Duodenal mucosa (tissue), 2 donors: Measurements from ENCODE around the gene SP2.
A peak's percentile ranks its signal among the peaks of the same experiment; 100 is the strongest.

Experiments used
- H3K27ac ChIP-seq: one replicate; pipeline ENCODE4 v1.7.0; 2013; ENCODE audit warnings: low read depth, low read length
- H3K27me3 ChIP-seq, 2 donors: one replicate each; pipeline ENCODE4 v1.7.0; 2013; ENCODE audit warnings: low read length in 2 of 2, control low read depth in 1 of 2; ENCODE audit not compliant: insufficient read depth in 2 of 2, control insufficient read depth in 1 of 2
- H3K36me3 ChIP-seq, 2 donors: one replicate each; pipeline ENCODE4 v1.7.0; 2013; ENCODE audit warnings: low read length in 2 of 2, control low read depth in 1 of 2; ENCODE audit not compliant: insufficient read depth in 2 of 2, control insufficient read depth in 1 of 2
- H3K4me1 ChIP-seq, 2 donors: one replicate each; pipeline ENCODE4 v1.7.0; 2013; ENCODE audit warnings: low read length in 2 of 2, control low read depth in 1 of 2; ENCODE audit not compliant: insufficient read depth in 2 of 2, control insufficient read depth in 1 of 2
- H3K4me3 ChIP-seq, 2 donors: one replicate each; pipeline ENCODE4 v1.7.0; 2013; ENCODE audit warnings: low read length in 2 of 2, low read depth in 1 of 2
- H3K9ac ChIP-seq, 2 donors: one replicate each; pipeline ENCODE4 v1.7.0; 2013; ENCODE audit warnings: low read length in 2 of 2, low read depth in 1 of 2
- H3K9me3 ChIP-seq, 2 donors: one replicate each; pipeline ENCODE4 v1.7.0; 2013; ENCODE audit warnings: low read length in 2 of 2, control low read depth in 1 of 2; ENCODE audit not compliant: control insufficient read depth in 1 of 2

The SP2 gene

DNA sequence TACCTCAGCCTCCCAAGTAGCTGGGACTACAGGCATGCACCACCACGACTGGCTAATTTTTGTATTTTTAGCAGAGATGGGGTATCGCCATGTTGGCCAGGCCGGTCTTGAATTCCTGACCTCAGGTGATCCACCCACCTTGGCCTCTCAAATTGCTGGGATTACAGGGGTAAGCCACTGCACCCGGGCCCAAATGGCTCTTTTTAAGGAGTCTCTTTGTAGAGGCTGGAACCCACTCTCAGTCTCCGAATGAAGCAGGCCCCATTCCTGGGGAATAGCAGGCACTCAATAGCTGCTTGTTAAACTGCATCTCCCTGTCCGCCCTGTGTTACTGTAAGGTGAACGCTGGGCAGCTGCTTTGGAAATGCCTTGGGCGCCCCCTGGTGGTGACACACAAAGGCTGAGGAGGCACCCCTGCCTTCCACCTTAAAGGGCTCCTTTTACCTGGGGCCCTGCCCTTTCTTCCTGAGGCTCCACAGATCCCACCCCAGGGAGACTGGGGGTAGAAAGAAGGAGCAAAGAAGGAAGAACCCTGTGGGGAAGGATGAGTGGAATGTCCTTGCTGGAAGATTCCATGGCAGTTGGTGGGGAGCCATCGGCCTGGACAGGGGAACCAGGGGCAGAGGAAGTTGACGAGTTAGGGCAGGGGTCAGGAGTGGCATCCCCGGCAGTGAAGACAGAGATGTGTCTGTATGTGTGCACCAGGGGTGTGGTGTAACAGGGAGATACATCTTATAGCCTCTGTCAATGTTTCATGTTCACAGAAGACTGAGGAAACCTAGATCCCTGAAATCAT lies 6.1 kb upstream of the SP2 start:
- Histone ChIP-seq H3K27ac (no peak overlapping the region), H3K4me3 (no peak overlapping the region), H3K9me3 (no peaks in the 10 kb centered on the region), H3K9ac (no peak overlapping the region), H3K4me1 (peaks cover 18 to 19% of the 10 kb centered on the region in 2 donors), H3K36me3 (no peaks in the 10 kb centered on the region), H3K27me3 (no peaks in the 10 kb centered on the region)

- Histone ChIP-seq H3K36me3 (no peaks in the 10 kb centered on the region), H3K27me3 (no peaks in the 10 kb centered on the region), H3K4me1 (peaks cover 8 to 10% of the 10 kb centered on the region in 2 donors), H3K4me3 (no peak overlapping the region), H3K27ac (no peak overlapping the region), H3K9ac (no peak overlapping the region), H3K9me3 (no peaks in the 10 kb centered on the region)
Measured at GRCh38 chr17:47891545-47892088, 4.4 kb upstream of the SP2 start.

- no peaks in the 10 kb centered on the region for H3K9me3 ChIP-seq
- peak overlapping the region; percentile 80 for H3K27ac ChIP-seq
- peak overlapping the region; percentile 83 for H3K4me3 ChIP-seq
- peak overlapping the region; percentile 88 to 89 for H3K9ac ChIP-seq
- peaks cover 0 to 12% of the 10 kb centered on the region in 2 donors for H3K36me3 ChIP-seq
- H3K27me3 ChIP-seq = no peaks in the 10 kb centered on the region
- H3K4me1 ChIP-seq = peaks cover 19 to 20% of the 10 kb centered on the region in 2 donors
Measured at GRCh38 chr17:47894498-47895346, 1.3 kb upstream of the SP2 start.

DNA sequence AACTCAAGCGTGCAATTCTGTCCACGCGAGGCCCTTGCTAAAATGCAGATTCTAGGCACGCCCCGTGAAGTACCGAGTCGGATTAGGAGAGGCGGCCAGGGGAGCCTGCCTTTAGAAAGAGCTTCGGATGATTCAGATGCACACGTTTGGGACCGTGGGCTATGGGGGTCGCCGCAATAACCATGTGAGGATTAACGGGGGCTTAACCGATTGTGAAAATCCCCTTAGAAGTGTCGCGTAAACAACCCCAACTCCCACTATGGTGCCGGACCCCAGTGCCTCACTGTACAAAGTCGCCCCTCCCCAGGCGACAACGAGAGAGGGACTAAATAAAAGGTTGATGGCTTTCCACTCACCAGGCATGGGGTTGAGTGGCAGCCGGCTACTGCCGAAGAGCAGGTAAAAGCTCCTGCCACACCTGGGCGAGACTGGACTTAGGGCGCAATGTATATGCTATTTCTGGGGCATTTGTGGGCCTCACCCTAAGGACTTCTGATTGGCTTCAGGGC lies 635 bp upstream of the SP2 start:
- no peaks in the 10 kb centered on the region for H3K27me3 ChIP-seq
- H3K4me1 ChIP-seq = peaks cover 19 to 20% of the 10 kb centered on the region in 2 donors
- H3K9me3 ChIP-seq = no peaks in the 10 kb centered on the region
- peak overlapping the region; percentile 80 for H3K27ac ChIP-seq
- peak overlapping the region; percentile 88 to 89 for H3K9ac ChIP-seq
- H3K36me3 ChIP-seq = peaks cover 0 to 13% of the 10 kb centered on the region in 2 donors
- peak overlapping the region; percentile 83 for H3K4me3 ChIP-seq

DNA sequence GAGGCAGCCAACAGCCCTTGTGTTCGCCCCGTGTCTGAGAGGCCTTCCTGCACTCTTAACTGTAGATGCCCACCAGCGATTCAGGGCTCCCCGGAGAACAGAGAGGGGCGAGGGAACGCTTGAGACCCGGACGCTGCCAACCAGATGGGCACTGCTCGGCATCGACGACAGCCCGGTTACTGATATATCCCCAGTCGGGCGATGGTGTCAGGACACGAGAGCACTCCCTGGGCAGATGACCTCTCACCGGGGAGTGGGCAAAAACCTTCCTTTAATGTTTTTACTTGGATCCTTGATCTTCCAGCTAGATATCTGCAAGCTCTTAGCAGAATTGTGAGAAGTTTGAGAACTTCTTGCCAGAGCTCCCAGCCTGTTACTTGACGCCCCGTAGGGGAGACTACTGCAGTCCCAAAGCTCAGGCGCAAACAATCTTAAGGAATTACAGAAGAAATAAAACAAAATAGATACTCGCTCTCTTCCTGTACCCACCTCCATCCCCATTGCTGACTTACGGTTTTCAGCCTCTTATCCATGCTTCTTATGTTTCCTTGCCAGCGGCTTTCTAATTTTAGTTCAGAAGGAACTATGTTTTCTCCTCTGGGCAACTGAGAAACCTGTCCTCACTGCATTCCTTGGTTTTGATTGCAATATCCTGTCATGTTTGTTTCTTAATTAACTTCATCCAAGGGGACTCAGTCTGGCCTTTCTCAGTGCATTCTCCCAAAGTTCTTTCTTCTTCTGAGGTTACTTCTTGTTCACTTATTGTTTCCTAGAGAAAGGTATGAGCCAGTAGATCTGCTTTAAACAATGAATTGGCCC lies 845 bp downstream of the SP2 start:
- H3K4me3 ChIP-seq = peak overlapping the region; percentile 93 to 95
- no peaks in the 10 kb centered on the region for H3K27me3 ChIP-seq
- peaks cover 0 to 13% of the 10 kb centered on the region in 2 donors for H3K36me3 ChIP-seq
- H3K4me1 ChIP-seq = peaks cover 19 to 20% of the 10 kb centered on the region in 2 donors
- H3K9me3 ChIP-seq = no peaks in the 10 kb centered on the region
- H3K9ac ChIP-seq = peak overlapping the region; percentile 95 to 98
- H3K27ac ChIP-seq = peak overlapping the region; percentile 91

DNA sequence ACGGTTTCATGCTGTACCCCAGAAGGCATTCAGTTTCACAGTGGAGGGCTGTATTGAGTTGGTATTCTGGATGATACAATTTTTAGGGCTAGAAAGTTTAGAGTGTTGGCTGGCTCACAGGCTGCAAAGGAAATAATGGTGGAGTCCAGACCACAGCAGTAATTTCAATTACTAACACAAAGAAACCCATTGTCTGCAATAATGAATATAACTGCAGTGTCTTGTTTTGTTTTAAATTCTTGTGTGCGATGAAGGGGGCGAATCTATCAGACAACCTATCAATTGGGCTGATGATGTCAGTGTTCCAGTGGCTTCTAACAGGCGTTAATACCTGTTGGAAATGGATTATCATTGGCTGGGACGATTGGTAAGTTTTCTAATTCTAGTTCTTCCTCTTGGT lies 1.5 kb downstream of the SP2 start:
- H3K4me3 ChIP-seq = peak overlapping the region; percentile 93 to 95
- H3K9me3 ChIP-seq = no peaks in the 10 kb centered on the region
- no peak overlapping the region for H3K27ac ChIP-seq
- H3K27me3 ChIP-seq = no peaks in the 10 kb centered on the region
- H3K9ac ChIP-seq = peak overlapping the region in 1 of 2 donors; percentile 95
- H3K4me1 ChIP-seq = peaks cover 19 to 20% of the 10 kb centered on the region in 2 donors
- peaks cover 0 to 13% of the 10 kb centered on the region in 2 donors for H3K36me3 ChIP-seq

GRCh38 chr17:47898241-47898640 lies 2.2 kb downstream of the SP2 start:
- Histone ChIP-seq H3K9ac (no peak overlapping the region), H3K4me1 (peaks cover 19 to 20% of the 10 kb centered on the region in 2 donors), H3K36me3 (peaks cover 0 to 13% of the 10 kb centered on the region in 2 donors), H3K4me3 (no peak overlapping the region), H3K9me3 (no peaks in the 10 kb centered on the region), H3K27me3 (no peaks in the 10 kb centered on the region), H3K27ac (no peak overlapping the region)

- no peak overlapping the region for H3K27ac ChIP-seq
- peaks cover 0 to 13% of the 10 kb centered on the region in 2 donors for H3K36me3 ChIP-seq
- no peak overlapping the region for H3K4me3 ChIP-seq
- H3K9ac ChIP-seq = no peak overlapping the region
- H3K4me1 ChIP-seq = peaks cover 15 to 19% of the 10 kb centered on the region in 2 donors
- no peaks in the 10 kb centered on the region for H3K9me3 ChIP-seq
- H3K27me3 ChIP-seq = no peaks in the 10 kb centered on the region
Measured at GRCh38 chr17:47899643-47900042, 3.6 kb downstream of the SP2 start.

DNA sequence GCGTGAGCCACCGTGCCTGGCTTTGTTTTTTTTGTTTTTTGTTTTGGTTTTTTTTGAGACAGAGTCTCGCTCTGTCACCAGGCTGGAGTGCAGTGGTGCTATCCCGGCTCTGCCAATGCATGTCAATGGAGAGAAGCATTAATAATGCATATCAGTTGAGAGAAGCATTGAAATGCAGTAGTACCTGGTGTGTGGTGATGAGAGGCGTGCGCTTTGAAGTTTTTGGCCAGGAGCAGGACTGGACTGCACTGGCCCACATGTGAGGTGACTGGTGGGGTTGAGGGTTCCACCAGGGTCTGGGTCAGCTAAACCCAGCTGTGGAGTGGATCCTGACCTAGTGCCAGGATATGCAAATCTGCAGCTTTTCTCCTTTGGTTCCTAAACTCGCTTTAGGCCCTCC lies 5.4 kb downstream of the SP2 start:
- H3K27me3 ChIP-seq = no peaks in the 10 kb centered on the region
- H3K9ac ChIP-seq = no peak overlapping the region
- peaks cover 0 to 13% of the 10 kb centered on the region in 2 donors for H3K36me3 ChIP-seq
- H3K27ac ChIP-seq = no peak overlapping the region
- H3K9me3 ChIP-seq = no peaks in the 10 kb centered on the region
- H3K4me3 ChIP-seq = no peak overlapping the region
- H3K4me1 ChIP-seq = peaks cover 10 to 15% of the 10 kb centered on the region in 2 donors
